GM23248 (cell line): Measurements from ENCODE around the gene PRKCE.

Source experiments
- EZH2 ChIP-seq: fragments of 200-600 bp; sonication (generic); IDR thresholded peaks from 2 replicates; pipeline ENCODE4 v1.6.1; 2018; ENCODE audit warnings: antibody characterized with exemption, mild to moderate bottlenecking; ENCODE audit not compliant: insufficient read depth, poor library complexity, severe bottlenecking
- EZH2phosphoT487 ChIP-seq: fragments of 200-600 bp; sonication (generic); IDR thresholded peaks from 2 replicates; pipeline ENCODE4 v1.6.1; 2018; ENCODE audit warnings: antibody characterized with exemption, moderate library complexity, mild to moderate bottlenecking, low read depth; ENCODE audit not compliant: insufficient read depth

GRCh38 chr2:46163804-46164528, 512.5 kb downstream of the PRKCE start:
- TF ChIP-seq EZH2 (no peak), EZH2phosphoT487 (no peak)
